AG04450 (cell line): ENCODE data around the gene MANBA. TPM values are rescaled to one million over a fixed set of nuclear protein-coding genes. Genes with fewer than 3 reads are reported as not detected.

Experiments used
- CTCF ChIA-PET: fragments of 300-600, 350-600 bp; formaldehyde crosslinking; extraction: SDS; loops from one replicate; lab custom pipeline; 2022; ENCODE audit warnings: antibody characterized with exemption, inconsistent platforms; lab: Charles Lee
- POLR2A ChIA-PET: fragments of 350-600 bp; formaldehyde crosslinking; extraction: SDS; loops from one replicate; lab custom pipeline; 2021; ENCODE audit warnings: antibody characterized with exemption, inconsistent platforms; lab: Yijun Ruan, JAX
- DNase-seq: peaks from one replicate; pipeline ENCODE4 v3.0.0-alpha.2; 2011; ENCODE audit warnings: low read depth, low spot score
- H3K27ac ChIP-seq: one replicate; pipeline ENCODE4 v1.5.1; 2012; ENCODE audit warnings: low read depth, low read length, control low read depth
- H3K27me3 ChIP-seq: one replicate; pipeline ENCODE4 v1.6.0; 2012; ENCODE audit warnings: low read length; ENCODE audit not compliant: control insufficient read depth, insufficient read depth
- H3K4me3 ChIP-seq: 2 replicates; pipeline ENCODE4 v1.5.1; 2011; ENCODE audit warnings: mild to moderate bottlenecking, low read depth, low read length, control low read depth
- H3K9me3 ChIP-seq: 2 replicates; pipeline ENCODE4 v1.5.1; 2012; ENCODE audit warnings: low read length; ENCODE audit not compliant: control insufficient read depth, insufficient read depth
- polyA plus RNA-seq: library from polyadenylated mRNA; depleted of rRNA; stranded (reverse); fragments of >200 nt; gene quantifications from 2 replicates; pipeline ENCODE4 v1.2.3, GENCODE V29; 2011
- TF ChIP-seq, protein P1 (sequence below): IDR thresholded peaks from 2 replicates; pipeline ENCODE4 v1.5.1; 2011; ENCODE audit warnings: low read depth, low read length, control low read depth, inconsistent platforms

Gene MANBA
- polyA plus RNA-seq, 1 experiment, result 20.9 TPM

DNA sequence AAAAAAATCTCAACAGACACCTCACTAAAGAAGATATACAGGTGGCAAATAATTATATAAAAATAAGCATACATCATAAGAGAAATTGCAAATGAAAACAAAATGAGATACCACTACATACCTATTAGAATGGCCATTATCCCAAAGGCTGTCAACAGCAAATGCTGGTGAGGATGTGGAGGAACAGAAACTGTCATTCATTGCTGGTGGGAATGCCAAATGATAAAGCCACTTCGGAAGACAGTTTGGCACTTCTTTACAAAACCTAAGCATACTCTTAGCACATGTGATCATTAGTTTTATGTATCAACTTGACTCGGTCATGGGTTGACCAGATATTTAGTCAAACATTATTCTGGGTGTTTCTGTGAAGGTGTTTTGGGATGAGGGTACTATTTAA is 13.5 kb upstream of the MANBA start:
- no peaks in the 10 kb centered on the region for H3K27me3 ChIP-seq
- no peak overlapping the region for H3K27ac ChIP-seq
- CTCF ChIA-PET, result no interaction called here
- DNase-seq, result no peak
- POLR2A ChIA-PET, result no interaction called here
- TF ChIP-seq, protein P1, sequence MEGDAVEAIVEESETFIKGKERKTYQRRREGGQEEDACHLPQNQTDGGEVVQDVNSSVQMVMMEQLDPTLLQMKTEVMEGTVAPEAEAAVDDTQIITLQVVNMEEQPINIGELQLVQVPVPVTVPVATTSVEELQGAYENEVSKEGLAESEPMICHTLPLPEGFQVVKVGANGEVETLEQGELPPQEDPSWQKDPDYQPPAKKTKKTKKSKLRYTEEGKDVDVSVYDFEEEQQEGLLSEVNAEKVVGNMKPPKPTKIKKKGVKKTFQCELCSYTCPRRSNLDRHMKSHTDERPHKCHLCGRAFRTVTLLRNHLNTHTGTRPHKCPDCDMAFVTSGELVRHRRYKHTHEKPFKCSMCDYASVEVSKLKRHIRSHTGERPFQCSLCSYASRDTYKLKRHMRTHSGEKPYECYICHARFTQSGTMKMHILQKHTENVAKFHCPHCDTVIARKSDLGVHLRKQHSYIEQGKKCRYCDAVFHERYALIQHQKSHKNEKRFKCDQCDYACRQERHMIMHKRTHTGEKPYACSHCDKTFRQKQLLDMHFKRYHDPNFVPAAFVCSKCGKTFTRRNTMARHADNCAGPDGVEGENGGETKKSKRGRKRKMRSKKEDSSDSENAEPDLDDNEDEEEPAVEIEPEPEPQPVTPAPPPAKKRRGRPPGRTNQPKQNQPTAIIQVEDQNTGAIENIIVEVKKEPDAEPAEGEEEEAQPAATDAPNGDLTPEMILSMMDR, result no peak
- no peak overlapping the region for H3K4me3 ChIP-seq
- H3K9me3 ChIP-seq, result no peaks in the 10 kb centered on the region

- H3K4me3 ChIP-seq, result no peak overlapping the region
- no peaks in the 10 kb centered on the region for H3K27me3 ChIP-seq
- TF ChIP-seq, protein P1, result no peak
- CTCF ChIA-PET, result interaction anchor here (0.7 kb wide), 1 partner anchor 367 kb away, joined by 5 read pairs; no protein-coding TSS in a partner anchor
- DNase-seq, result no peak
- POLR2A ChIA-PET, result no interaction called here
- no peaks in the 10 kb centered on the region for H3K9me3 ChIP-seq
- no peak overlapping the region for H3K27ac ChIP-seq
Measured at GRCh38 chr4:102772738-102773340, 12.1 kb upstream of the MANBA start.

DNA sequence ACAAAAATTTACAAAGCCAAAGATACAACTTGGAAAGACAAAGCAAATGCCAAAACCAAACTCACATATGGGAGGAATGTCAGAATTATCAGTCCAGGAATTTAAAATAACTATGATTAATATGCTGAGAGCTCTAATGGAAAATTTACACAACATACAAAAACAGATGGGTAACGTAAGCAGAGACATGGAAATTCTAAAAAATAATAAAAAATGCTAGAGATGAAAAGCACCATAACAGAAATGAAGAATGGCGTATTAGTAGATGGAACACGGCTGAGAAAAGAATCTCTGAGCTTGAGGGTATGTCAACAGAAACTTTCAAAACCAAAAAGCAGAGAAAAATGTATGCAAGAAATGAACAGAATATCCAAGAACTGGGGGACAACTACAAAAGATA is 4.1 kb upstream of the MANBA start:
- Histone ChIP-seq H3K27ac (no peak overlapping the region), H3K4me3 (no peak overlapping the region), H3K9me3 (no peaks in the 10 kb centered on the region; the same call in 1 of the 2 replicates), H3K27me3 (no peaks in the 10 kb centered on the region)
- DNase-seq, result no peak
- ChIA-PET POLR2A (no interaction called here), CTCF (no interaction called here)
- TF ChIP-seq, protein P1, result no peak

DNA sequence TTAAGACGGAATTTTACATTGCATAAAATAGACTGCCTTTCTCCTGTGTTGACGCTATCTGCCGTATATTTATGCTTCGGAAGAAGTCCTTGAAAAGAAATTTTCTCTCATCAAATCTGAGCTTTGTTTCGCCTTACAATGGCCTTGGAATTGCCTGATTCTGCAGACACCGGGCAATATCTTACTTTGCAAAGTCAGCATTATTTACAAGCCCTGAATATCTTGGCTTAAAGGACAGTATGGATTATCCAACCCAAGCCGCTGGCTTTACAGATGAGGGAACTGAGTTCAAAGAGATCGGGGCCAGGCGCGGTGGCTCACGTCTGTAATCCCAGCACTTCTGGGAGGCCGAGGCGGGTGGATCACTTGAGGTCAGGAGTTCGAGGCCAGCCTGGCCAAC is 1.1 kb upstream of the MANBA start:
- POLR2A ChIA-PET, result interaction anchor here (1.2 to 1.8 kb wide), 2 partner anchors 65 to 76 kb away, joined by 3 to 17 read pairs; partner anchors contain the start of gene UBE2D3
- Histone ChIP-seq H3K27ac (no peak overlapping the region), H3K27me3 (no peaks in the 10 kb centered on the region), H3K4me3 (no peak overlapping the region), H3K9me3 (no peaks in the 10 kb centered on the region; the same call in 1 of the 2 replicates)
- TF ChIP-seq, protein P1, result no peak
- CTCF ChIA-PET, result no interaction called here
- no peak for DNase-seq

DNA sequence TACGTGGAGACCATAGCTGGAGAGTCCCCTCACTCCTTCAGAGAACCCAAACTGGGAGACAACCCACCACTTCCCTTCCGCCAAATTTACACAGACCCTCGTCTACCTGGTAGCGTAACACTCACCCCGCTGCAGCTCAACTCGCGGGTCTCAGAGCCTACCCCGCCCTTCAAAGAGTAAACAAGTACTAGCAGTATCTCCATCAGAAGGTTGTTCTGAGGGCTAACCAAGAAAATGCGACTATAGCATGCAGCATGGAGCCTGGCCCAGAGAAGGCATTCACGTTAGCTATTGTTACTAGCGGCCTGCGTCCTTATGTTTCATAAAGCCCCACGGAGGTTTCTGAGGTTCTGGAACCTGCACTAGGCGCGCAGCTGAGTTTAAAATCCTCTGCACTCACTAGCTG is 531 bp upstream of the MANBA start:
- H3K27ac ChIP-seq, result peak overlapping the region; percentile 23
- ChIA-PET CTCF (interaction anchor here (0.6 to 1.4 kb wide), 3 partner anchors 36 to 321 kb away, joined by 3 to 6 read pairs (median 5); no protein-coding TSS in a partner anchor), POLR2A (interaction anchor here (0.9 to 1.8 kb wide), 6 partner anchors 29 to 140 kb away, joined by 3 to 17 read pairs (median 6); partner anchors contain the start of gene UBE2D3)
- H3K4me3 ChIP-seq, result peak overlapping the region; percentile 92
- no peaks in the 10 kb centered on the region; the same call in 1 of the 2 replicates for H3K9me3 ChIP-seq
- no peaks in the 10 kb centered on the region for H3K27me3 ChIP-seq
- TF ChIP-seq, protein P1, result no peak
- no peak for DNase-seq
